ENCODE measurements around the gene TNFRSF19.

TNFRSF19 gene

GRCh38 chr13:23686948-23687347 lies 116.7 kb downstream of the TNFRSF19 start:
- Histone ChIP-seq H2AFZ (ENCODE audit: low read length) (no peak overlapping the region), H3K79me2 (ENCODE audit: low read length) (no peaks in the 10 kb centered on the region), H4K20me1 (ENCODE audit: insufficient read depth, low read length) (no peaks in the 10 kb centered on the region), H3K9me2 (replicated peaks; ENCODE audit: insufficient read depth, low read length) (no peaks in the 10 kb centered on the region), H3K4me3 (ENCODE audit: low read length) (no peak overlapping the region), H3K36me3 (replicated peaks; ENCODE audit: insufficient read depth, low read length) (no peaks in the 10 kb centered on the region), H3F3A (ENCODE audit: insufficient read depth, low read length) (no peaks in the 10 kb centered on the region), H3K4me2 (ENCODE audit: low read depth, low read length) (no peak overlapping the region), H3K9ac (ENCODE audit: low read length) (no peak overlapping the region), H3K27ac (ENCODE audit: low read length) (no peak overlapping the region), H3K4me1 (ENCODE audit: low read length) (no peaks in the 10 kb centered on the region), H3K9me3 (replicated peaks; ENCODE audit: insufficient read depth, low read length) (no peaks in the 10 kb centered on the region), H3K27me3 (replicated peaks; ENCODE audit: insufficient read depth, low read length) (no peaks in the 10 kb centered on the region)
- no peak for TF ChIP-seq CTCF (IDR thresholded peaks at IDR 0.05; ENCODE audit: low read length)
- no peak for TF ChIP-seq EZH2 (optimal IDR thresholded peaks at IDR 0.05; ENCODE audit: low read depth, low read length)
- TF ChIP-seq EZH2phosphoT487 (IDR thresholded peaks at IDR 0.05; ENCODE audit: low read length) = no peak
- DNase-seq = no peak

- Histone ChIP-seq H3K79me2 (ENCODE audit: low read length) (no peaks in the 10 kb centered on the region), H3K9me3 (replicated peaks; ENCODE audit: insufficient read depth, low read length) (no peaks in the 10 kb centered on the region), H3K27ac (ENCODE audit: low read length) (no peak overlapping the region), H3F3A (ENCODE audit: insufficient read depth, low read length) (no peaks in the 10 kb centered on the region), H3K9ac (ENCODE audit: low read length) (no peak overlapping the region), H3K9me2 (replicated peaks; ENCODE audit: insufficient read depth, low read length) (no peaks in the 10 kb centered on the region), H3K4me2 (ENCODE audit: low read depth, low read length) (no peak overlapping the region), H3K4me1 (ENCODE audit: low read length) (no peaks in the 10 kb centered on the region), H3K4me3 (ENCODE audit: low read length) (no peak overlapping the region), H3K36me3 (replicated peaks; ENCODE audit: insufficient read depth, low read length) (no peaks in the 10 kb centered on the region), H2AFZ (ENCODE audit: low read length) (no peak overlapping the region), H4K20me1 (ENCODE audit: insufficient read depth, low read length) (no peaks in the 10 kb centered on the region), H3K27me3 (replicated peaks; ENCODE audit: insufficient read depth, low read length) (no peaks in the 10 kb centered on the region)
- TF ChIP-seq EZH2phosphoT487 (IDR thresholded peaks at IDR 0.05; ENCODE audit: low read length) = no peak
- no peak for TF ChIP-seq EZH2 (optimal IDR thresholded peaks at IDR 0.05; ENCODE audit: low read depth, low read length)
- TF ChIP-seq CTCF (IDR thresholded peaks at IDR 0.05; ENCODE audit: low read length) = no peak
- no peak for DNase-seq
Measured at GRCh38 chr13:23687614-23688013, 117.4 kb downstream of the TNFRSF19 start.

- Histone ChIP-seq H3K27ac (ENCODE audit: low read length) (no peak overlapping the region), H3F3A (ENCODE audit: insufficient read depth, low read length) (no peaks in the 10 kb centered on the region), H3K9ac (ENCODE audit: low read length) (no peak overlapping the region), H3K27me3 (replicated peaks; ENCODE audit: insufficient read depth, low read length) (no peaks in the 10 kb centered on the region), H3K9me3 (replicated peaks; ENCODE audit: insufficient read depth, low read length) (no peaks in the 10 kb centered on the region), H3K4me3 (ENCODE audit: low read length) (no peak overlapping the region), H4K20me1 (ENCODE audit: insufficient read depth, low read length) (no peaks in the 10 kb centered on the region), H3K4me2 (ENCODE audit: low read depth, low read length) (no peak overlapping the region), H3K4me1 (ENCODE audit: low read length) (no peaks in the 10 kb centered on the region), H3K9me2 (replicated peaks; ENCODE audit: insufficient read depth, low read length) (no peaks in the 10 kb centered on the region), H3K79me2 (ENCODE audit: low read length) (no peaks in the 10 kb centered on the region), H3K36me3 (replicated peaks; ENCODE audit: insufficient read depth, low read length) (no peaks in the 10 kb centered on the region), H2AFZ (ENCODE audit: low read length) (no peak overlapping the region)
- TF ChIP-seq EZH2 (optimal IDR thresholded peaks at IDR 0.05; ENCODE audit: low read depth, low read length) (no peak), EZH2phosphoT487 (IDR thresholded peaks at IDR 0.05; ENCODE audit: low read length) (no peak), CTCF (IDR thresholded peaks at IDR 0.05; ENCODE audit: low read length) (no peak)
- no peak for DNase-seq
Measured at GRCh38 chr13:23688336-23688735, 118.1 kb downstream of the TNFRSF19 start.

Data from MM.1S (cell line).